Lower lobe of right lung (tissue), 2 donors: ENCODE measurements around the gene RPTOR. TPM values are rescaled to one million over a fixed set of nuclear protein-coding genes. Genes with fewer than 3 reads are reported as not detected.

ENCODE experiments used
- ATAC-seq, 2 donors: fragments of 200-7000 bp; cut with Tn5 transposase; one replicate each; pipeline ENCODE4 v1.9.1; 2020 to 2022; ENCODE audit warnings: mild to moderate bottlenecking in 2 of 2, moderate library complexity in 2 of 2
- DNase-seq: peaks from one replicate; pipeline ENCODE4 v3.0.0-alpha.2; 2020
- H3K27ac ChIP-seq: fragments of 200-600 bp; one replicate; pipeline ENCODE4 v1.8.0; 2022
- H3K27me3 ChIP-seq: fragments of 200-600 bp; one replicate; pipeline ENCODE4 v1.8.0; 2022; ENCODE audit warnings: low read depth
- H3K36me3 ChIP-seq: fragments of 200-600 bp; one replicate; pipeline ENCODE4 v1.8.0; 2022; ENCODE audit warnings: mild to moderate bottlenecking
- H3K4me1 ChIP-seq: fragments of 200-600 bp; one replicate; pipeline ENCODE4 v1.8.0; 2022
- H3K4me3 ChIP-seq: fragments of 200-600 bp; one replicate; pipeline ENCODE4 v1.8.0; 2022; ENCODE audit warnings: mild to moderate bottlenecking
- H3K9me3 ChIP-seq: fragments of 200-600 bp; one replicate; pipeline ENCODE4 v1.8.0; 2022
- CTCF ChIP-seq: fragments of 200-600 bp; IDR thresholded peaks from one replicate; pipeline ENCODE4 v1.8.0; 2022; ENCODE audit warnings: antibody characterized with exemption, mild to moderate bottlenecking
- intact Hi-C: fragments of 100-400 bp; cut with DNase I; formaldehyde crosslinking; loops from one replicate; pipeline ENCODE4 v1.11.0; 2022
- total RNA-seq: library from RNA; stranded (reverse); fragmentation: NEBNext Ultra II Directional; extraction: Animal tissue kit (Norgen Biotek cat#: 25700); gene quantifications from one replicate; pipeline ENCODE4 v1.2.1, GENCODE V29; 2021
- donor health status: DM: no; HTN: yes; CAD: no; lungs with severe emphysema.

The RPTOR gene
- total RNA-seq, 1 donor from 2014 or later: 34.0 TPM

DNA sequence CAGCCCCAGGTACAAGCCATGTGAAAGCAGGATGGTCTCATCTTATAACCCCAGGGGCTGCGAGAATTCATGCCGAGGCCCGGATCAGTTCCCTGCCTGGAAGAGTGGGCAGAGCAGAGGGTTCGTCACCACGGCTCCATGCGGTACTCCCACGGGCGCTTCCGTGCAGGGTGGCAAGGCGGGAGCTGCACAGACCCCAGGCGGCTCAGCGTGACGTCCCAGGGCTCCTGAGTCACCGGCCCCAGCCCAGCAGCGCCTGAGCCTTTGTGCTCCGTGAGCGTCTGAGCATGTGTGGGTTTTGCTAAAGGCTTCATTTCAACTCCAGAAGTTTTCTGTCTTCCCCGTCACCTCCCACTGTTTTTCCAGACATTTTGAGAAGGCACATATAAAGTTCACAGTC lies 375.8 kb downstream of the RPTOR start:
- Histone ChIP-seq H3K27ac (no peak overlapping the region), H3K27me3 (no peaks in the 10 kb centered on the region), H3K36me3 (peaks cover 67% of the 10 kb centered on the region), H3K4me1 (no peaks in the 10 kb centered on the region), H3K4me3 (no peak overlapping the region), H3K9me3 (no peaks in the 10 kb centered on the region)
- no peak for DNase-seq
- TF ChIP-seq CTCF: no peak
- intact Hi-C loops: no loop called here
- ATAC-seq: no peak

DNA sequence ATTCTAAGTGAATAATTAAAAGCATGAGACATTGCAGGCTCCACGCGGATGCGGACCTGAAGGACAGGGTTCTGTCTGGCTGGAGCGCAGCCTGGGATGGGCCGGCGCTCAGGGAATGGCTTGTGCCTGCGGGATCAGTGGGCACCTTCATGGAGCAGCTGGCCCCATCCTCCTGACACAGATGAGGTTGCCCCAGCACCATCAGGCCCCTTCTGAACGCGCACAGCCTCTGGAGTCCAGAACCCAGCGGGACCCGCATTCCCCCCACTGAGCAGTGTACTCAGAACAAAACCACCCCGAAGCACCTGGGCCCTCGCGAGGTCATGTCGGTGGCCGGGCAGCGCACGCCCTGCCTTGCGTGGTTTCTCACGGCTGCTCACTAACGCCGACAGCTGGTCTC lies 376.5 kb downstream of the RPTOR start:
- no peak for DNase-seq
- no peak overlapping the region for H3K27ac ChIP-seq
- ATAC-seq: no peak
- no peaks in the 10 kb centered on the region for H3K4me1 ChIP-seq
- no peak overlapping the region for H3K4me3 ChIP-seq
- no peak for TF ChIP-seq CTCF
- intact Hi-C loops: no loop called here
- no peaks in the 10 kb centered on the region for H3K27me3 ChIP-seq
- H3K36me3 ChIP-seq: peaks cover 69% of the 10 kb centered on the region
- H3K9me3 ChIP-seq: no peaks in the 10 kb centered on the region

- no peak overlapping the region for H3K27ac ChIP-seq
- no peak for DNase-seq
Measured at GRCh38 chr17:80921741-80922579, 377.3 kb downstream of the RPTOR start.

DNA sequence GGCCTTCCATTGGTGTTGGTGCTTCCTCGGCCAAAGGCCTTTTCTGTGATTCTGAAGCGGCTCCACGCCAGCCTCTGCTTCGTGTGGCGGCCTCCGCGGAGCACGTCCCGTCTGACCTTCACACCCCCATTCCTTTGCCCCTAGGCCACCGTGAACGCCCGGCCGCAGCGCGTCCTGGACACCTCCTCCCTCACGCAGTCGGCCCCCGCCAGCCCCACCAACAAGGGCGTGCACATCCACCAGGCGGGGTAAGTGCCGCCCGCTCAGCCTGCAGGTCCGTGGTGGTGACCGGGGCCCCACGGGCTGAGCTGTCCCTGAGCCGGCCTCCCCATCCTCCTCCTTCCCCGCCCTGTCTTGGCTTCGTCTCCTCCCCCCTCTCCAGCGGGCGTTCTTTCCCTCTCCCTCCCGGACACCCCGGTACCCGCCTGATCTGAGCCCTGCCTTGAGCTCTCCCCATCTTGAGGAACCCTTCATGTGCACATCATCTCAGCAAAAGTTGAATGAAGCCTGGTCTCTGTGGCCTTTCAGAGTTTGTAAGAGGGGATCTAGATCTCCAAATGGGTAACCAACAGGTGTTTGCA lies 378.0 kb downstream of the RPTOR start:
- Histone ChIP-seq H3K36me3 (peaks cover 74% of the 10 kb centered on the region), H3K4me3 (no peak overlapping the region), H3K27me3 (no peaks in the 10 kb centered on the region), H3K4me1 (peaks cover 10% of the 10 kb centered on the region), H3K27ac (no peak overlapping the region), H3K9me3 (no peaks in the 10 kb centered on the region)
- DNase-seq (no peak), ATAC-seq (no peak)
- no peak for TF ChIP-seq CTCF
- intact Hi-C loops: no loop called here

More at GRCh38 chr17:80921741-80922579, 377.3 kb downstream of the RPTOR start:
- Histone ChIP-seq H3K4me3 (no peak overlapping the region), H3K36me3 (peaks cover 74% of the 10 kb centered on the region), H3K4me1 (peaks cover 8% of the 10 kb centered on the region), H3K27me3 (no peaks in the 10 kb centered on the region), H3K9me3 (no peaks in the 10 kb centered on the region)
- intact Hi-C loops: no loop called here
- no peak for TF ChIP-seq CTCF
- ATAC-seq: no peak

DNA sequence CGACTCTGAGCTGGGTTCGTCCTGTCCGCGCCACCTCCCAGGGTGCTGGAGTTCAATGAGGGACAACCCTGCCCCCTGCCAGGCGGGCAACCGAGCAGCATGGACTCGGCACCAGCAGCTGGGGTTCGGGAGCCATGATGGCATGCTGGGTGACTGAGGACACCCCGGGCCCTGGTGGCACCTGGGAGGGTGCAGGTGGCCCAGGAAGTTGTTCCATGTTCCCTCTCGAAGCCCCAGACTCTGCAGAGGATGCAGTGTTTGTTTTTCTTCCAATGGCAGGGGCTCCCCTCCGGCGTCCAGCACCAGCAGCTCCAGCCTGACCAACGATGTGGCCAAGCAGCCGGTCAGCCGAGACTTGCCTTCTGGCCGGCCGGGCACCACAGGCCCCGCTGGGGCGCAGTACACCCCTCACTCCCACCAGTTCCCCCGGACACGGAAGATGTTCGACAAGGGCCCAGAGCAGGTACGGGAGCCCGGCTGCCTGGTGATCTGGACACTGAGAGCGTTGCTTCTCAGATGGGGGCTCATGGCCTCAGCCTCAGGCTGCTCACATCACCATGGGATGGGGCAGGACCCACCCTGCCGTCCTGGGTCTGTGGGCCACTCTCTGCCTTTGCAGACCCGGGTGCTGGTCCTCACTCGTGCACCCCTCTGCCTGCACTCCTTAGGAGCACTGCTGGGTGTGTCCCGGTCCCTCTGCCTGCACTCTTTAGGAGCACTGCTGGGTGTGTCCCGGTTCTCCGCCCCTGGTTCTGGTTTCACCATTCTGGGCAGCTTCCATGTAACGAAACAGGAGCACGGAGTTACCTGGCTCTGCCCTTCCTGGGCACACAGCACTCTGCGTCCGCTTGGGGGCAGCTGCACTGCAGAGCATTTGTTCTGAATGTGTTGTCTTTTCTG lies 378.8 kb downstream of the RPTOR start:
- ATAC-seq: no peak
- Histone ChIP-seq H3K4me1 (peaks cover 10% of the 10 kb centered on the region), H3K27ac (no peak overlapping the region), H3K36me3 (peaks cover 66% of the 10 kb centered on the region), H3K4me3 (no peak overlapping the region), H3K9me3 (no peaks in the 10 kb centered on the region), H3K27me3 (no peaks in the 10 kb centered on the region)
- intact Hi-C loops: no loop called here
- DNase-seq: no peak
- TF ChIP-seq CTCF: no peak
